Frontal cortex (tissue), 4 donors: ENCODE data around the gene CLHC1. TPM values are rescaled to one million over a fixed set of nuclear protein-coding genes. Genes with fewer than 3 reads are reported as not detected.
"Not testable (repeated sequence)": the region's sequence is repeated elsewhere in the genome, so short reads cannot be mapped to it uniquely, and the experiment has no call there.

Source experiments
- DNase-seq, 2 donors: peaks; one replicate each; pipeline ENCODE4 v3.0.0; 2012; ENCODE audit warnings: low spot score in 2 of 2
- FAIRE-seq: peaks from 2 replicates; lab custom pipeline; 2012; peaks lifted over from hg19 to GRCh38; lab: Jason Lieb, UNC
- total RNA-seq: library from RNA; depleted of rRNA; stranded (reverse); fragments of >200 nt; gene quantifications from one replicate; pipeline ENCODE4 v1.2.3, GENCODE V29; 2014
- donor health status: control.
- donor health status: control.
- donor health status: control.

The CLHC1 gene
- total RNA-seq, 1 donor from 2014 or later = 48.1 TPM

DNA sequence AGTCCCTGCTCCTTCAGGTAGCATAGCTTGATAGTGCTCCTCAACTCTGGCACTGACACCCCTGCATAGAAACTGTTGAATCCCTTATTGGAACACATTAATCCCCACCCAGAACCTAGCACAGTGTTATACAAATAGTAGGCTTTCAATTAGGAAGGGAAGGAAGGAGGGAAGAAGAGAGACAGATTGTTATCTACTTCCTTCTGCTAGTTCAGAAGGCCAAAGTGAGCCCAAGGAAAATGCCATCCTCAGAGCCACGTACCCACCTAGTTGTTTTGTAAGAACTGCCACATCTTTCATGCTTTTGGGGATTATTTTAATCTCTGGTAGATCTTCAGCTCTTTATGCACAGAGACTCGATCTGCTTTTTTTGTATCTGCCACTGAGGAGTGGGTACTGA lies 75.1 kb downstream of the CLHC1 start:
- no peak for DNase-seq
- no peak for FAIRE-seq

- DNase-seq (no peak), FAIRE-seq (no peak)
Observed at GRCh38 chr2:55156326-55156725, 75.8 kb downstream of the CLHC1 start.

- DNase-seq (no peak), FAIRE-seq (no peak)
Observed at GRCh38 chr2:55155764-55156281, 76.3 kb downstream of the CLHC1 start.

DNA sequence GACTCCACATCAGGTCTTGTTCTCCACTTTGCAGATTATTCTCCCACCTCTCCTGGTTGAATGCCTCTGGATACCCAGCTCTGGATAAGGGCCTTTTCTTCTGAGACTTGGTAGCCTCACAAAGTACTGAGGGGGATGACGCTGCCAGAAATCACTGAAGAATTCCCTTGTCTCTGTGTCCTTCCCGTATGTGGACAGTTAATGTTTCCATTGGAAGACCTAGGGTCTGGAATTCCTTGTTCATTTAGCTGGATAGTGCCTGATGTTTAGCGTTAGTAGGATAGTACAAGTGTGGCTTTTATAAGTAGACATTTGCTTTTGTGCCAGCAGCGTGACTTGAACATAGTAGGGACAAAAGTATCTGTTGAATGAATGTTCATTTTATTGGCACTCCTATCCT lies 76.9 kb downstream of the CLHC1 start:
- no peak for DNase-seq
- no peak for FAIRE-seq

DNA sequence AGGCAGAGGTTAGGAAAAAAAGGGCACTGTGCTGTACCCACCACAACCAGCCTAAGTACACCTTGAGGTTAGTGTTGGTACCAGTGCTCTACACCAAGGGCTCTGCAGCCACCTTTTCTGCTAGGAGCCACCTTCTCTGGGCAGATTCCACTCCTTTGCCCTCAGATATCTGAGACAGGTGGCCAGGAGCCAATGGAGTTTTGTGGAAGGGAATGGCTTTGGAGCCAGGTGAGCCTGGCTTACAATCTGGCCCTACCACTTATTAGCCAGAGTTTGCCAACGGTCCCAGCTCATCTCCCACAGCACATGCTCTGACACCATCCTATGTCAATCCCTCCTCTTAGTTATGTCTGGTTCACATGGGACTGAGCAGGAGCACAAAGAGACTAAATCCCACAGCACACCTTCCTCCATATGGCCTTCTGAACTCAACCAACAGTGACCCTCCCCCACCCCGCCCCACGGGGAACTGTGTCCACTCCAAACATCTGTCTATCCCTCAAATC lies 77.5 kb downstream of the CLHC1 start:
- no peak for DNase-seq
- no peak for FAIRE-seq

DNA sequence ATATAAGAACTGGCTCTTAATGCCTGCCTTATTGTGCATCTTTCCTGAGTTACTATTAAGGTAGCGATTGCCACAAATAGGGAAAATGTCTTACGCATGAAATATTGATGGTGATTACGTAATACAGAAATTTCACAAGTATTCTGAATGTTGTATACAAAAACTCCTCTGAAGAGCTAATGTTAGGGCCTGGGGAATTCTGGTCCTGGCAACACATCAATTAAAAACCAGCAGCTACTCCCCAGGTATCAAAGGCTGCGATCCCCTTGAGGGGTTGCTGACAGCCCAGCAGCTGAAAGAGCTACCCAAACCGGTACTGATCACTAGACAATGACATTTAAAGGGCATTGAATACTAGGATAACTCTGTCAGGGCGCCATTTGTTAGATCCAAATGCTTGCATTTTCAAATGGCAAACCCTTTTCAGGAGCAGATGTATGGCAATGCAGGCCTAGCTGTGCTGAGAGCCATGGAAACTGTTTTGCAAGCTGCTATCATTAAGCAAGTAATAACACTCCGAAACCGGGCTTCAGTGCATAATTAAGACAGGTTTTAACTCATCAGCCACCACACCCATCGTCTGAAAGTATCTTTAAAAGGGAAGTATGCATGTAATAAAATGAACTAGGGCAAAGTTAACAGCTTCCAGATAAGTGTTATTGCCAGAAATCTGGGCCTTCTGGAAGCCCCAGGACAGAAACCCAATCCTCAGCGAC lies 78.4 kb downstream of the CLHC1 start:
- no peak for FAIRE-seq
- no peak for DNase-seq

DNA sequence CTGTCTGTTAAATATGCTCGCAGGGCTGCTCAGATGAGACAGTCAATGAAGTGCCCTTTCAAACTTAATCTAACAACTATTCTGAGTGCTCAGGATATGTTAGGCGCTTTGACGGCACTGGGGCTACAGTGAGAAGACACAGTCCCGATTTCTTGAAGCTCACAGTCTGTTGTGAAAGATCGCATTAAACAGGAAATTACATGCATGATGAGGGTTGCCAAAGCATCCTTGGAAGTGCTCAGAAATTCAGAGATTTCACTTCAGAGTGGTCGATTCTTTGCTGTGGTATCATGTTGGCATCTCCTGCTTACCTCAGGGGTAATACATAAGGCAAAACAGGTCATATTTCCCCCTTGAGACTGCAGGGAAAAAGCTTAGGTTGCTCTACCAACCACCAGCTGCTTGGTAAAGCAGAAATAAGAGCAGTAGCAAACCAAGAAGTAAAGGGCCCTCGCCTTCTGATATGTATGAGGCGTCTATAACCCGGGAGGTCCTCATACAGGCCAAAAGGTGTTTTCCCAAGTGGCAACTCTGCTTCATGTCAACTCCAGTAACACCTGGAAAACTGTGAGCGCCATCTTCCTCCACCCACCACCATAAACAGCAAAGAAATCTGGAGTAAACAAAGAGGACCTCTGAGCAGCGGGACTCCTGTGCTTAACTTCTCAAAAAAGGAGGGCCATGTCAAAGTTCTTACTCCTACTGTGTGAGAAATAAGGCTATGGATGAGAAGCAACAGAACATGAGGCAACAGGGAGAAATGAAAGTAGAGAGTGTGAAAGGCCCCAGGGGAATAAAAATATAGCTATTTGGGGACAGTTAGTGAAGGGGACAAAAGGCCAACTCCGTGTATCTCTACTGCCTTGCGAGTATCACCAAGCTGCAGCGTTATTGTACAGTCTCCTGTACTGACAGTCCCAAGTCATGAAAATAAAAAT lies 79.3 kb downstream of the CLHC1 start:
- DNase-seq (no peak), FAIRE-seq (no peak)

- FAIRE-seq (no peak), DNase-seq (no peak)
Observed at GRCh38 chr2:55151733-55152433, 80.2 kb downstream of the CLHC1 start.

- DNase-seq (no peak), FAIRE-seq (no peak)
Observed at GRCh38 chr2:55150834-55151233, 81.3 kb downstream of the CLHC1 start.

- DNase-seq = no peak
- no peak for FAIRE-seq
Observed at GRCh38 chr2:55148269-55148668, 83.8 kb downstream of the CLHC1 start.

- DNase-seq (no peak), FAIRE-seq (no peak)
Observed at GRCh38 chr2:55147531-55147930, 84.6 kb downstream of the CLHC1 start.

- DNase-seq = no peak
- no peak for FAIRE-seq
Observed at GRCh38 chr2:55147041-55147440, 85.1 kb downstream of the CLHC1 start.

DNA sequence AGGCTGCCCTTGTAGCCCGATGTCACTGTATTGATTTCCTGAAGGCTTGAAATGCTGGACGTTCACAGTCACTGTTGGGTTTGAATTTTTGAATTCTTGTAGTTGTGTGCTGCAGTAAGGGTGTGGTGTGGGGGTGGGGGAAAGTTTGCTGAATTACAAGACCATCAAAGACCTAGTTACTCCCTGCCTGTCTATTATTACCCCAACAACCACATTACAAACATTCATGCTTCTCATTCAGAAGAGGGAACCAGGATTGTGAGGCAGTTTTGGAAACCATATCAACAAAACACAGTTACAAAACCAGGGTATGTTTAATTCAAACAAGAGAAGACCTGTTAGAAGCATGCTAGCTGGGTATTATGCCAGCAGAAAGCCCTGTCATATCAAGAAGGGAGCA lies 85.8 kb downstream of the CLHC1 start:
- no peak for FAIRE-seq
- no peak for DNase-seq

DNA sequence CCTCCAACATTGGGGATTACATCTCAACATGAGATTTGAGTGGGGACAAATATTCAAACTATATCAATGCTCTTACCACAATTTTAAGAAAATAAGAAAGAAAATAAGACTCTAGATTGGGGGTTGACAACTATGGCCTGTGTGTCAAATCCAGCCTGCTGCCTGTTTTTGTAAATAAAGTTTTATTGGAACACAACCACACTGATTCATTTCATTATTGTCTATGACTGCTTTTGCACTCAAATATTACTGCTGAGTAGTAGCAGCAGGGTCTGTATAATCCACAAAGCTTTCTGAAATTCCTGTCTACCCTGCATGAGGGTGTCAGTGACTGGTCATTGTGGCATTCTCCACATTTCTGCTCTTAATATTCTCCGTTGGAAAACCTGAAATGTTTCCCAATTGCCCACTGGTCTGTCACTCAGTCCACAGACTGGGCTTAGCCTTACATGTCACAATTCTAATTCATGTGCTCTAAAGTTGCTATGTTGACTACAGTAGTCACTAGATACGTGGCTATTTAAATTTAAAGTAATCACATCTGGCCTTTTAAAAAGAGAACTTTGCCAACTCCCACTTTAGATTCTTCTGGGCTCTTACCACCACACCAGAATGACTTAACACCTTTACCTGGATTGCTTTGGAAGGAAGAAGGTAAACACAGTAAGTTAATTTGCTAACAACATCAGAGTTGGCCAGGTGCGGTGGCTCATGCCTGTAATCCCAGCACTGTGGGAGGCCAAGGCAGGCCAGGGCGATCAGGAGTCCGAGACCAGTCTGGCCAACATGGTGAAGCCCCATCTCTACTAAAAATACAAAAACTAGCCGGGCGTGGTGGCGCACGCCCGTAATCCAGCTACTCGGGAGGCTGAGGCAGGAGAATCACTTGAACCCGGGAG lies 86.9 kb downstream of the CLHC1 start:
- DNase-seq = no peak
- no peak for FAIRE-seq

- not testable (repeated sequence) for DNase-seq, FAIRE-seq
Observed at GRCh38 chr2:55143706-55144105, 88.4 kb downstream of the CLHC1 start.

GRCh38 chr2:55142518-55142917 lies 89.6 kb downstream of the CLHC1 start:
- no peak for FAIRE-seq
- DNase-seq = no peak

- DNase-seq = no peak
- no peak for FAIRE-seq
Observed at GRCh38 chr2:55141572-55142413, 90.3 kb downstream of the CLHC1 start.
